Stomach (tissue), 9 donors: Measurements from ENCODE around the gene CREB5. TPM values are rescaled to one million over a fixed set of nuclear protein-coding genes. Genes with fewer than 3 reads are reported as not detected.

Experiments
- DNase-seq, 2 donors: peaks; one replicate each; pipeline versions ENCODE4 v3.0.0 to v3.0.0-alpha.2; 2013 to 2019
- H3K27ac ChIP-seq, 5 donors: fragments of 200-600 bp in 4 of 5; sonication (generic) in 4 of 5; one replicate each; pipeline ENCODE4 v1.5.1; 2013 to 2019; ENCODE audit warnings: mild to moderate bottlenecking in 1 of 5, moderate library complexity in 1 of 5
- H3K27me3 ChIP-seq, 3 donors: fragments of 200-600 bp; sonication (generic); one replicate each; pipeline ENCODE4 v1.5.1; 2017 to 2019; ENCODE audit warnings: mixed run types in 1 of 3
- H3K36me3 ChIP-seq, 4 donors: fragments of 200-600 bp; sonication (generic); 1 replicate in 3 of 4; 2 replicates in 1 of 4; pipeline ENCODE4 v1.5.1; 2016 to 2019
- H3K4me1 ChIP-seq, 4 donors: fragments of 200-600 bp; sonication (generic); one replicate each; pipeline ENCODE4 v1.5.1; 2016 to 2019
- H3K4me3 ChIP-seq, 4 donors: fragments of 200-600 bp; sonication (generic) in 3 of 4; one replicate each; pipeline ENCODE4 v1.5.1; 2016 to 2019; ENCODE audit warnings: mild to moderate bottlenecking in 1 of 4
- H3K9me3 ChIP-seq, 4 donors: fragments of 200-600 bp; sonication (generic); one replicate each; pipeline ENCODE4 v1.5.1; 2016 to 2019
- EP300 ChIP-seq: sonication (generic); formaldehyde crosslinking; IDR thresholded peaks from one replicate; pipeline ENCODE4 v1.6.1; 2017; ENCODE audit warnings: antibody characterized with exemption
- POLR2A ChIP-seq, 4 donors: fragments of 450-650 bp; IDR thresholded peaks; one replicate each; pipeline ENCODE4 v1.6.1; 2016; ENCODE audit warnings: antibody characterized with exemption in 4 of 4, control low read depth in 2 of 4, mild to moderate bottlenecking in 1 of 4, moderate library complexity in 1 of 4
- POLR2AphosphoS5 ChIP-seq, 3 donors: sonication (generic); formaldehyde crosslinking; IDR thresholded peaks; one replicate each; pipeline ENCODE4 v1.6.1; 2016; ENCODE audit warnings: antibody characterized with exemption in 3 of 3
- WGBS, 5 donors: extraction: QIAGEN DNeasy Blood & Tissue Kit in 3 of 5; methylation state at CpG; one replicate each; pipeline versions ENCODE4 v1.1.5 to v1.1.7; 2013 to 2018; 5-methylcytosine and 5-hydroxymethylcytosine counted together
- intact Hi-C: fragments of 100-400 bp; cut with DNase I; formaldehyde crosslinking; loops from one replicate; pipeline ENCODE4 v1.15.1; 2023; ENCODE audit warnings: low total_unique reads
- polyA plus RNA-seq, 3 donors: library from polyadenylated mRNA; stranded (reverse); fragments of 200-250 nt; gene quantifications; one replicate each; pipeline ENCODE4 v1.2.3, GENCODE V29; 2013
- total RNA-seq, 5 donors: library from RNA; depleted of rRNA; stranded (reverse); fragments of >200 nt; gene quantifications; one replicate each; pipeline versions ENCODE4 v1.1.0 to v1.2.3, GENCODE V29; 2014 to 2016
- TF ChIP-seq, protein P1 (sequence below), 7 experiments: fragments of 450-650 bp in 4 of 7; fragments of 200-600 bp in 3 of 7; sonication (generic) in 3 of 7; IDR thresholded peaks; one replicate each; pipeline ENCODE4 v1.5.1; 2016 to 2019; ENCODE audit warnings: antibody characterized with exemption in 7 of 7, control low read depth in 2 of 7, mild to moderate bottlenecking in 1 of 7
- donor health status: healthy with polysubstance abuse.
- donor health status: Bipolar disorder and iron deficiency.
- donor health status: healthy.

The CREB5 gene
- total and polyA plus RNA-seq, 8 donors, result 0.68 to 30.3 (median 1.5) TPM; not detected in 1

DNA sequence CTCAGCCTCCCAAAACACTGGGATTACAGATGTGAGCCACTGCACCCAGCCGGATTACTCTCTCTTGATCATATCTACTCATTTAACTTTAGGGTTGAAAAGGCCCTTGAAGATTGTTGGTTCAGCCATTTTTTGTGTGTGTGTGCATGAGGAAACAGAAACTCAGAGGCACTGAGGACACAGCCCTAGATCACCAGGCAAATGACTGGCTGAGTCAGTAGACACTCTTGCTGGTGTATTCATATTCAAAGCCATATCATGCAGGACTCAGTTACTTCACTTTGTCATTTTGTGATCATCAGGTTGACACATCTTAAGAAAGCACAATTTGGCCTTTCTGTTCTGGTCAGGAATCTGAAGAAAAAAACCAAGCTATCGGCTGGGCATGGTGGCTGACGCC lies 292.4 kb downstream of the CREB5 start:
- no peaks in the 10 kb centered on the region for H3K36me3 ChIP-seq
- H3K4me3 ChIP-seq, result no peak overlapping the region
- intact Hi-C loops, result no loop called here
- H3K4me1 ChIP-seq, result peaks cover 0 to 14% (median 0%) of the 10 kb centered on the region in 4 donors
- H3K27me3 ChIP-seq, result no peaks in the 10 kb centered on the region
- no peak for DNase-seq
- 87 to 99% (median 96%) methylated on average over 3 of the region's 3 CpGs for WGBS, 5 donors
- TF ChIP-seq EP300, result no peak
- TF ChIP-seq POLR2AphosphoS5 (IDR thresholded peaks at IDR 0.05), result no peak
- TF ChIP-seq, protein P1, sequence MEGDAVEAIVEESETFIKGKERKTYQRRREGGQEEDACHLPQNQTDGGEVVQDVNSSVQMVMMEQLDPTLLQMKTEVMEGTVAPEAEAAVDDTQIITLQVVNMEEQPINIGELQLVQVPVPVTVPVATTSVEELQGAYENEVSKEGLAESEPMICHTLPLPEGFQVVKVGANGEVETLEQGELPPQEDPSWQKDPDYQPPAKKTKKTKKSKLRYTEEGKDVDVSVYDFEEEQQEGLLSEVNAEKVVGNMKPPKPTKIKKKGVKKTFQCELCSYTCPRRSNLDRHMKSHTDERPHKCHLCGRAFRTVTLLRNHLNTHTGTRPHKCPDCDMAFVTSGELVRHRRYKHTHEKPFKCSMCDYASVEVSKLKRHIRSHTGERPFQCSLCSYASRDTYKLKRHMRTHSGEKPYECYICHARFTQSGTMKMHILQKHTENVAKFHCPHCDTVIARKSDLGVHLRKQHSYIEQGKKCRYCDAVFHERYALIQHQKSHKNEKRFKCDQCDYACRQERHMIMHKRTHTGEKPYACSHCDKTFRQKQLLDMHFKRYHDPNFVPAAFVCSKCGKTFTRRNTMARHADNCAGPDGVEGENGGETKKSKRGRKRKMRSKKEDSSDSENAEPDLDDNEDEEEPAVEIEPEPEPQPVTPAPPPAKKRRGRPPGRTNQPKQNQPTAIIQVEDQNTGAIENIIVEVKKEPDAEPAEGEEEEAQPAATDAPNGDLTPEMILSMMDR (IDR thresholded peaks at IDR 0.05), result no peak
- TF ChIP-seq POLR2A (IDR thresholded peaks at IDR 0.05), result no peak
- H3K9me3 ChIP-seq, result no peaks in the 10 kb centered on the region
- no peak overlapping the region for H3K27ac ChIP-seq

GRCh38 chr7:28705350-28705749 lies 293.0 kb downstream of the CREB5 start:
- TF ChIP-seq POLR2A (IDR thresholded peaks at IDR 0.05) (no peak), POLR2AphosphoS5 (IDR thresholded peaks at IDR 0.05) (no peak), EP300 (no peak)
- TF ChIP-seq, protein P1 (IDR thresholded peaks at IDR 0.05), result no peak
- 75 to 90% (median 85%) methylated on average over 2 of the region's 2 CpGs for WGBS, 5 donors
- intact Hi-C loops, result no loop called here
- Histone ChIP-seq H3K9me3 (no peaks in the 10 kb centered on the region), H3K4me1 (peaks cover 0 to 14% (median 0%) of the 10 kb centered on the region in 4 donors), H3K4me3 (no peak overlapping the region), H3K36me3 (no peaks in the 10 kb centered on the region), H3K27me3 (no peaks in the 10 kb centered on the region), H3K27ac (no peak overlapping the region)
- no peak for DNase-seq

GRCh38 chr7:28706584-28706983 lies 294.3 kb downstream of the CREB5 start:
- intact Hi-C loops, result no loop called here
- H3K27ac ChIP-seq, result no peak overlapping the region
- TF ChIP-seq EP300 (no peak), POLR2AphosphoS5 (IDR thresholded peaks at IDR 0.05) (no peak), POLR2A (IDR thresholded peaks at IDR 0.05) (no peak)
- TF ChIP-seq, protein P1 (IDR thresholded peaks at IDR 0.05), result no peak
- H3K9me3 ChIP-seq, result no peaks in the 10 kb centered on the region
- H3K4me3 ChIP-seq, result no peak overlapping the region
- H3K4me1 ChIP-seq, result peaks cover 0 to 7% (median 0%) of the 10 kb centered on the region in 4 donors
- no peaks in the 10 kb centered on the region for H3K36me3 ChIP-seq
- WGBS, 5 donors, result 60 to 85% (median 67%) methylated on average over 1 of the region's 1 CpG
- H3K27me3 ChIP-seq, result no peaks in the 10 kb centered on the region
- no peak for DNase-seq

GRCh38 chr7:28707291-28707690 lies 295.0 kb downstream of the CREB5 start:
- WGBS, 5 donors, result 82 to 93% (median 89%) methylated on average over 6 of the region's 6 CpGs
- TF ChIP-seq, protein P1 (IDR thresholded peaks at IDR 0.05), result no peak
- TF ChIP-seq POLR2A (IDR thresholded peaks at IDR 0.05), result no peak
- no peak for TF ChIP-seq EP300
- TF ChIP-seq POLR2AphosphoS5 (IDR thresholded peaks at IDR 0.05), result no peak
- Histone ChIP-seq H3K27ac (no peak overlapping the region), H3K36me3 (no peaks in the 10 kb centered on the region), H3K4me3 (no peak overlapping the region), H3K27me3 (no peaks in the 10 kb centered on the region), H3K9me3 (no peaks in the 10 kb centered on the region), H3K4me1 (peaks cover 0 to 7% (median 0%) of the 10 kb centered on the region in 4 donors)
- DNase-seq, result no peak
- intact Hi-C loops, result no loop called here
